Kasumi-1 (cell line): ENCODE measurements around the gene DRAXIN.
A peak's percentile ranks its signal among the peaks of the same experiment; 100 is the strongest.

Experiments
- DNase-seq, 2 experiments: peaks; one replicate each; lab custom pipeline; 2025; lab: John Stamatoyannopoulos, UW

Gene DRAXIN

GRCh38 chr1:11708554-11709350 lies 17.2 kb downstream of the DRAXIN start:
- no peak for DNase-seq

DNA sequence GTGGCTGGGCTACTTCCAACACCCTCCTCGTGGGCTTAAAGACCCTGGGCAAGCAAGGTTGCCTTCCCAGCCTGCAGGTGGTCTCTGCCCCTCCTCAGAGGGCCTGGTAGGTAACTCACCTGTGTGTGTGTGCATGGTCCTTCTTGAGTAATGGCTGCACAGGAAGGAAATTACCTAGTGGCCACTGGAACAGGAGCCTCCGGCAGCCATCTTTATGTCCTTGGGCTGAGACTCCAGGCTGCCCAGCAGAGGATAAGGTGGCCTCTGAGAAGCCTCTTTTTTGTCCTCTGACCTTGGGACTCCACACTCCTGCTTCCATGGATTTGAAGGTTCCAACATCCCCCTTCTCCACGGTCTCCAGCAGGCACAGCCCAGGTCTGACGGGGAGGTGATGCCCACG lies 20.0 kb downstream of the DRAXIN start:
- DNase-seq = no peak

DNA sequence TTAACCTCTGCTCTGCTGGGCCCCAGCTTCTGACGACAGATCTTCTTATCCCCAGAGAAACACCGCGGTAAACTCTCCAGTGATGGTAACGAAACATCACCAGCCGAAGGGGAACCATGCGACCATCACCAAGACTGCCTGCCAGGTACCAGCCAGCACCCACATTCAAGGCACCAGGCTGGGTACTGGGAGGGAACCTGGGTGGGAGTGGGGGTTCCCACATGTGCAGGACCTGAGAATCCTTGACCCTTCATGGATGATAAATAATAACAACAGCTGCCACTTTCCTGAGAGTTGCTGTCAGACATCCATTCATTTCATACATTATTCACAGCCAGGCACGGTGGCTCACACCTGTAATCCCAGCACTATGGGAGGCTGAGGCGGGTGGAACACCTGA lies 20.8 kb downstream of the DRAXIN start:
- DNase-seq = no peak

GRCh38 chr1:11713095-11713494 lies 21.6 kb downstream of the DRAXIN start:
- DNase-seq = no peak

- DNase-seq = no peak
Observed at GRCh38 chr1:11714831-11715575, 23.5 kb downstream of the DRAXIN start.

GRCh38 chr1:11719313-11720032 lies 28.0 kb downstream of the DRAXIN start:
- DNase-seq = peak; percentile 92 to 95

GRCh38 chr1:11720033-11720376 lies 28.5 kb downstream of the DRAXIN start:
- no peak for DNase-seq

DNA sequence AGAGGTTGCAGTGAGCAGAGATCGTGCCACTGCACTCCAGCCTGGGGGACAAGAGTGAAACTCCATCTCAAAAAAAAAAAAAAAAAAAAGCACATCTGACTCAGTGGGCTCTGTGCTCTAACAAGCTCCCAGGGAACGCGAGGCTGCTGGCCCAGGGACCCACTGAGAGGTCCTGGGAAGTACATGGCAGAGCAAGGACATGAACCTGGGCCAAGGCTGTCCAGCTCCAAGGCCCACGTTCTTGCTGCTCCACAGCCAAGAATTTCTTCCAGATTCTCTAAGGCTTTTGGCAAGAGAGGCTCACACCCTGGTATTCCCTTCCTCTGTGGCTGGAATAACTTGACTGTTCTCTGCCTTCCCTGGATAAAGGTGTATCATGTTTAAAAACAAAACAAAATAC lies 29.0 kb downstream of the DRAXIN start:
- no peak for DNase-seq

DNA sequence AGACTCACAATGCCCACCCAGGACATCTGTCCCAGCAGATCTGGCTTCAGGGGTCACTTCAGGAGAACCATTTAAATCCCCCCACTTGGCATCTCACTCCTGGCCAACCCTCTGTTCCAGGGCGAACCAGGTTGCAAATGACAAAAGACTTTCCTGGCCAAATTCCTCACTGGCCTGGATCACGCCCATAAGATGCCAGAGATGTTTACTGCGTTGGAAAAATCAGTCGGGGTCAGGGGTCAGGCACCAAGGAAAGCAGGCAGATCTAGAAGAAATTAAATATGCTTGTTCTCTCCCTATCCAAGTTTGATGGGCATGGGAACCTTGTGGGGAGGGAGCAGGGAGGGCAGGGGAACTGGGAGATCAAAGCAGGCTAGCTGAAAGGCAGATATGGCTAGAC lies 29.8 kb downstream of the DRAXIN start:
- no peak for DNase-seq

- DNase-seq = no peak
Observed at GRCh38 chr1:11722538-11722937, 31.0 kb downstream of the DRAXIN start.

GRCh38 chr1:11725616-11726015 lies 34.1 kb downstream of the DRAXIN start:
- DNase-seq = peak; percentile 28 to 43

DNA sequence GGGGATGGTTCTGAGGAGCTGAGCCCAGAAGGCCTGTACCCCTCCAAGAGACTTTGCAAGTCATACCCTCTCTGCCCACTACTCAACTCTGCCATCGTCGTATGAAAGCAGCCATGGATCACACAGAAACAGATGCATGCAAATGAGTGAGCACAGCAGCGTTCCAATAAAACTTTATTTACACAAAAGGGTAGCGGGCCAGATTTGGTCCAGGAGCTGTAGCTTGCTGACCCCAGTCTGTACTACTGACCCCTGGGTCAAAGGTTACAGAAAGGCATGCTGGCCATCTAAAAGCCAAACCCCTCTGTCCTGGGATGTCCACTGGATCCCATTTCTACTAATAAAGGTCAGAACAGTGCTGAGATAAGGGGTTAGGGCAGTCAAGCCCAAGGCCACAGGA lies 35.6 kb downstream of the DRAXIN start:
- no peak for DNase-seq

DNA sequence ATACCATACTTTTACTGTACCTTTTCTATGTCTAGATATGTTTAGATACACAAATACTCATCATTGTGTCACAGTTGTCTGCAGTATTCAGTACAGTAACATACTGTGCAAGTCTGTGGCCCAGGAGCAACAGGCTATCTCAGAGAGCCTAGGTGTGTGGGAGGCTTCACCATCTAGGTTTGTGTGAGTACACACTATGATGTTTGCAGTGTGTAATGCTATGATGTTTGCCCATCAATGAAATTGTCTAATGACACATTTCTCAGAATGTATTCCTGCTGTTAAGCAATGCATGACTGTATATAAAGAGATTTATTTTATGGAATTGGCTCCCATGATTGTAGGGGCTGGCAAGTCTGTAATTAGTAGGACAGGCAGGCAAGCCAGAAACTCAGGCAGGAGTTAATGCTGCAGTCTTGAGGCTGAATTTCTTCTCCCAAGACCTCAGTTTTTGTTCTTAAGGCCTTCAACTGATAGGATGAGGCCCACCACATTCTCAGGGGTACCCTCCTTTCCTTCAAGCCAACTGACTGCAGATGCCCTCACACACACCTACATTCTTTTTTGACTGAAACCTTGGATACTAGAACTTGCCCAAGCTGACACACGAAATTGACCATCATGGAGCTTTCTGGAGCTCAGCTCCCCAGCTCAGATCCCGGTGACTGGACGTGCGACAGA lies 36.8 kb downstream of the DRAXIN start:
- no peak for DNase-seq

- DNase-seq = no peak
Observed at GRCh38 chr1:11729155-11729497, 37.6 kb downstream of the DRAXIN start.

- peak; percentile 58 to 59 for DNase-seq
Observed at GRCh38 chr1:11729498-11730428, 38.3 kb downstream of the DRAXIN start.

DNA sequence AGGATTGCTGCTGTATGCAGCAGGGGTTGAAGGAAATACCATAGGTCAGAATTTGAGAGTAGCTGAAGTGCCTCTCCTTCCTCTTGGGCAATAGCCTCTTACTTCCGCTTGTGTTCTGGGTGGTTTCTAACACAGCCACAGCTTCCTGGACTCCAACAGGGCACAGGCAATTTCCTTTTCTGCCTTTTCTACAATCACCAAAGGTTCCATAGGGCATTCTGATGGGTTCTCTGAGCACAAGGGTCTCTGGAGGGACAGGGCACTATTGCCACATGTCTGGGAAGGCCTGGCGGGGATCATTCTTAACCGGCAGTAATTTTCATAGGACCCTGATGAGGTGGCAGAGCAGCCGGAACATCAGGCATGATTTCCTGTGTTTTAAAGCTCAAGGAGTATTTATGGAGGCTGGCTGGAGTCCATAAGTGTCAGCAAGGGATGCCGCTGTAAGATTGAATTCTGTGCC lies 39.0 kb downstream of the DRAXIN start:
- DNase-seq = peak; percentile 97 to 98

DNA sequence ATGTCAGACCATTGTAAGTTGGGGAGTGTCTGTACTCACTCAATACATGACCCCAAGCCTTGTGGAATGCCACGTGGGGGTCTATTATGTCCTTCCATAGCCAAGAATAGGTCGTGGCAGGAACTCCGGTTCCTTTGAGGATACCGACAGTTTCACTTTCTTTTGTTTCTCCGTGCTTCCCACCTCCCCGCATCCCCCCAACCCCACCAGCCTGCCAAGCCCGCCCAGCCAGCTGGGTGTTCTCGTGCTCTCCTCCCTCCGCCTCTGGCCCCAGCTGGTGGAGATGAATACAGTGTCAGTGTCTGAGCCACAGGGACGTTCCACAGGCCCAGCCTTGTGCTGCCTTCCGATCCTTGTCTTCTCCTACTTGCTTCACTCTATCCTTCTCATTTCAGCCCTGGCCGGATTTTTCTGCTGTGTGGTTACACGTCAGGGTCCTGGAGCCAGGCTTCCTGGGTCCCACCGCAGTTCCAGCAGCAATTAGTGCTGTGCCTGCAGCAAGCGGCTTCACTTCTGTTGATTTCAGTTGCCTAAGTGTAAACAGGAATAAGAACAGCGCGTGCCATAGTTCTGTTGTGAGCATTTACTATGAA lies 40.3 kb downstream of the DRAXIN start:
- peak; percentile 69 to 79 for DNase-seq

GRCh38 chr1:11733306-11733705 lies 41.8 kb downstream of the DRAXIN start:
- DNase-seq = no peak

GRCh38 chr1:11735531-11735853 lies 44.0 kb downstream of the DRAXIN start:
- no peak for DNase-seq

DNA sequence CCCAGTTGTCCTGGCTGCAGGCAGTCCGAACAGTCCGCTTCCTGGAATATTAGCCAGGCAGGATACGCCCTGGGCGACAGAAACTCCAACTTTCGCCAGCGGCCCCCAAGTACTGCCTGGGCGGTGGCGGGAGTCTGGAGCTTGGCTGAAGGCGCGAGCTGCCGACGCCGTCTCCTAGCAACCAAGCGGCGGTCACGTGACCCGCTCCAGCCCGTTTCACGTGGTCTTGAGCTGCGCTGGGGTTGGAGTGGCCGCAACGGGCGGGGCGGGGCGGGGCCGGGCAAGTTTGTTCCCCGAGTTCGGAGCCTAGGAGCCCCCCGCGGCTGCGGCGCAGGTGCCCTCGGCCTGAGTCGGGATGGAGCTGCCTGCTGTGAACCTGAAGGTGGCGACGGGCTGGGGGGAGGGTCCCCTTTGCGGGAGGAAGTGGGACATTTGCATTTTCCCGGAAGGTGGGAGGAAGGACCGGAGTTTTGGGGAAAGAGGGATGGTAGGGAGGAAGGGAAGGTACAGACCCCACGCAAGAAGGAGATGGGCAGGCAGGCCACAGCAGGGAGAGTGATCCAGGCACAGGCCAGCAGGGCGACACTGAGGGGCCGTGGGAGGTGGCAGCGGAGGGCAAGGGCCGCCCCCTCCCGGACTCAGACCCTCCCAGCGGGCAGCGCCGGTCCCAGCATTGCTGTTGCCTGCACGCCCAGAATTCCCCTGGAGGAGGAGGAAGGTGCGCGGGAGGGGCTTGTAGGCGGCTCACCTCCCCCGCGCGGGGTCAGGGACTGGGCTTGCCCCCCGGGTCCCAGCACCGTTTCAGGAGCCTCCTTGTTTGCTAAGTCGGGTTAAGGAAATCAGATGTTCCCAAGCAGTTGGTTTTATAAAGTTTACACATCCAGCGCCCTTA lies 44.6 kb downstream of the DRAXIN start, which contains the start of gene AGTRAP:
TSS of gene AGTRAP (plus strand) at position 283 of the 892 bp plus-strand sequence. CDS start at position 356, 73 bp downstream.
- peak; percentile 91 to 95 for DNase-seq
